T-cell (primary cell): Measurements from ENCODE around the gene CCDC157. TPM values are rescaled to one million over a fixed set of nuclear protein-coding genes. Genes with fewer than 3 reads are reported as not detected.

Source experiments
- ATAC-seq, 4 experiments: fragments of 200-7000 bp in 3 of 4; fragments of 150-1000 bp in 1 of 4; cut with Tn5 transposase; replicated peaks in 1 of 4; 1 replicate in 3 of 4; 2 replicates in 1 of 4; pipeline ENCODE4 v1.10.0; 2021; ENCODE audit warnings: moderate library complexity in 3 of 4, mild to moderate bottlenecking in 2 of 4, moderate number of reproducible peaks in 1 of 4
- CTCF ChIA-PET, 2 donors: fragments of 300-600 bp; sonication (Branson Sonifier 250); formaldehyde crosslinking; loops; one replicate each; lab custom pipeline; 2022; ENCODE audit warnings: antibody characterized with exemption in 2 of 2; lab: Charles Lee
- POLR2A ChIA-PET, 2 donors: fragments of 300-600 bp; sonication (Branson Sonifier 250); formaldehyde crosslinking; loops; one replicate each; lab custom pipeline; 2022; ENCODE audit warnings: antibody characterized with exemption in 2 of 2; lab: Charles Lee
- DNase-seq, 35 experiments: peaks; one replicate each; pipeline versions ENCODE4 v3.0.0 to v3.0.0-alpha.2; 2013 to 2023
- H3K27ac ChIP-seq: one replicate; pipeline ENCODE4 v1.5.1; 2013; ENCODE audit warnings: low read length
- H3K27me3 ChIP-seq, 2 experiments: replicated peaks in 1 of 2; 1 replicate in 1 of 2; 2 replicates in 1 of 2; pipeline versions ENCODE4 v1.6.1 to v1.7.0; 2013; ENCODE audit warnings: low read length in 1 of 2, mixed read lengths in 1 of 2; ENCODE audit not compliant: control insufficient read depth in 2 of 2, insufficient read depth in 2 of 2; ENCODE audit errors: extremely low read depth in 1 of 2
- H3K36me3 ChIP-seq, 2 donors: 1 replicate in 1 of 2; 2 replicates in 1 of 2; pipeline versions ENCODE4 v1.6.1 to v1.7.0; 2013; ENCODE audit warnings: low read length in 1 of 2; ENCODE audit not compliant: control insufficient read depth in 2 of 2, insufficient read depth in 1 of 2; ENCODE audit errors: extremely low read depth in 1 of 2
- H3K4me1 ChIP-seq, 2 experiments: 1 replicate in 1 of 2; 2 replicates in 1 of 2; pipeline versions ENCODE4 v1.6.1 to v1.7.0; 2013; ENCODE audit warnings: low read length in 2 of 2, mixed read lengths in 1 of 2; ENCODE audit not compliant: insufficient read depth in 2 of 2, control insufficient read depth in 1 of 2; ENCODE audit errors: extremely low read depth in 1 of 2
- H3K4me3 ChIP-seq, 2 donors: 1 replicate in 1 of 2; 2 replicates in 1 of 2; pipeline versions ENCODE4 v1.5.1 to v1.7.0; 2013; ENCODE audit warnings: mild to moderate bottlenecking in 2 of 2, low read length in 1 of 2, moderate library complexity in 1 of 2; ENCODE audit not compliant: control insufficient read depth in 1 of 2; ENCODE audit errors: extremely low read depth in 1 of 2
- H3K9me3 ChIP-seq: 2 replicates; pipeline ENCODE4 v1.7.0; 2013
- H3K27ac Mint-ChIP-seq, 2 donors: one replicate each; pipeline ENCODE4 v1.8.0; 2020 to 2021; ENCODE audit warnings: mild to moderate bottlenecking in 2 of 2, mixed read lengths in 2 of 2
- H3K27me3 Mint-ChIP-seq, 2 donors: one replicate each; pipeline ENCODE4 v1.8.0; 2021 to 2022; ENCODE audit warnings: mixed read lengths in 2 of 2
- H3K36me3 Mint-ChIP-seq: one replicate; pipeline ENCODE4 v1.8.0; 2021; ENCODE audit warnings: mixed read lengths
- H3K4me1 Mint-ChIP-seq, 3 donors: one replicate each; pipeline ENCODE4 v1.8.0; 2020 to 2022; ENCODE audit warnings: mixed read lengths in 3 of 3, mild to moderate bottlenecking in 1 of 3
- H3K4me3 Mint-ChIP-seq, 3 donors: one replicate each; pipeline ENCODE4 v1.8.0; 2020 to 2022; ENCODE audit warnings: mild to moderate bottlenecking in 3 of 3, mixed read lengths in 3 of 3, moderate library complexity in 3 of 3
- H3K9me3 Mint-ChIP-seq, 3 donors: one replicate each; pipeline ENCODE4 v1.8.0; 2020 to 2022; ENCODE audit warnings: mixed read lengths in 3 of 3
- WGBS: methylation state at CpG from one replicate; pipeline ENCODE4 v1.1.5; 2013; ENCODE audit warnings: missing lambda C conversion rate; ENCODE audit not compliant: insufficient coverage; 5-methylcytosine and 5-hydroxymethylcytosine counted together
- total RNA-seq, 35 experiments: library from RNA in 6 of 35; stranded (reverse) in 6 of 35; fragments of 120-200 nt in 1 of 35; gene quantifications; one replicate each; pipeline versions ENCODE4 v1.2.1 to v1.2.4 and lab custom pipeline; 2013 to 2026

The CCDC157 gene
- total RNA-seq, 5 donors from 2014 or later (not counting 1 experiment from before 2014, with no cell fraction given): 4.6 to 10.9 (median 5.1) TPM

DNA sequence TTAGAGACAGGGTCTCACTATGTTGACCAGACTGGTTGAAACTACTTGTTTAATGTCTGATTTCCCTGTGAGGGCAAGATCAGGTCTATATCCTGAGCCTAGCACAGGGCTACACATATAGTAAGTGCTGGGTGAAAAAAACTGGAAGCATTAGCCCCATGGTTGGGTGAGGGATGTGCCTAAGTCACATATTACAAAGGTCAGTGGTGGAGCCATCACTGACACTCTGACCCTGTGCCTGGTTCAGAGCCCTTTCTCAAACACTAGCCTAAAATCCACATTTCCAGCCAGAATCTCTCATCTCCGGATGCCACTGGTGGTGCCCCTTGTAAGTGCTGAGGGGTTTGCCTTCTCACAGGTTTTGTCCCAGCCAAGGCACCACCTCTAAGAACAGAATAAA lies 39.0 kb upstream of the CCDC157 start:
- Histone ChIP-seq H3K27me3 (no peaks in the 10 kb centered on the region), H3K4me3 (no peak overlapping the region), H3K4me1 (peaks cover 64 to 99% of the 10 kb centered on the region in 2 experiments), H3K27ac (peak overlapping the region; percentile 6), H3K36me3 (peaks cover 8 to 45% of the 10 kb centered on the region in 2 donors), H3K9me3 (no peaks in the 10 kb centered on the region)
- WGBS: no CpG with 5 or more reads among the region's 1 CpG
- peak overlapping the region in 1 of 3 donors; percentile 73 for H3K4me3 Mint-ChIP-seq
- no peaks in the 10 kb centered on the region for H3K27me3 Mint-ChIP-seq
- H3K4me1 Mint-ChIP-seq: peaks cover 92 to 95% (median 94%) of the 10 kb centered on the region in 3 donors
- H3K27ac Mint-ChIP-seq: peak overlapping the region; percentile 91
- H3K9me3 Mint-ChIP-seq: no peaks in the 10 kb centered on the region
- ChIA-PET POLR2A (interaction anchor here in 1 of 2 donors (0.7 kb wide), 1 partner anchor 14 kb away, joined by 3 read pairs; no protein-coding TSS in a partner anchor), CTCF (no interaction called here)
- no peak for ATAC-seq
- peaks cover 36% of the 10 kb centered on the region for H3K36me3 Mint-ChIP-seq
- DNase-seq: no peak

DNA sequence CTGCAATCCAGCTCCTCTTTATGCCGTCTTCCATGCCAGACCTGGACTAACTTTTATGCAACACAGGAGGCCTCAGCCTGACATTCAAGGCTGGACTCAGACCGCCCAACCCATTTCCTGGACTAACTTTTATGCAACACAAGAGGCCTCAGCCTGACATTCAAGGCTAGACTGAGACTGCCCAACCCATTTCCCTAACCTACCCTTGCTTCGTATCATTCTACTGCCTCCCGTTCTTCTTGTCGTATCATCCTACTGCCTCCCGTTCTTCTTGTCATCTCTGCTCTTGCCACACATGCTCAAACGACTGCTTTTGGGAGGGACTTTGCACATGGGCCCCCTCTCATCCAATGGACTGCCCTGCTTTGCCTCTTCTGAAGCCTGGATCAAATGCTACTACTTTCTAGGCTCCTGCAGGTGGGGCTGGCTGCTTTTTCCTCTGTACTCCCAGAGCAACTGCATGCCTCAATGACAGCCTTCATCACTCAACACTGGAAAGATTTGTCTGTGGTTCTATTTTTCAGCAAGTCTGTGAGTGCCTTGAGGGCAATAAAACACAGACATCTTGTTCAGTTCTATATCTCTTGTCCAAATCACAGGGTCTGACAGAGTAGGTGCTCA lies 37.9 kb upstream of the CCDC157 start:
- Mint-ChIP-seq H3K36me3 (peaks cover 36% of the 10 kb centered on the region), H3K27ac (peak overlapping the region; percentile 91), H3K4me1 (peaks cover 94 to 97% (median 96%) of the 10 kb centered on the region in 3 donors), H3K27me3 (no peaks in the 10 kb centered on the region), H3K9me3 (no peaks in the 10 kb centered on the region), H3K4me3 (peak overlapping the region in 1 of 3 donors; percentile 73)
- ChIA-PET CTCF (interaction anchor here in 1 of 2 donors (1.6 kb wide), 1 partner anchor 9 kb away, joined by 4 read pairs; no protein-coding TSS in a partner anchor), POLR2A (interaction anchor here in 1 of 2 donors (0.5 kb wide), 1 partner anchor 853 kb away, joined by 3 read pairs; no protein-coding TSS in a partner anchor)
- Histone ChIP-seq H3K4me1 (peaks cover 58 to 100% of the 10 kb centered on the region in 2 experiments), H3K9me3 (no peaks in the 10 kb centered on the region), H3K27me3 (no peaks in the 10 kb centered on the region), H3K36me3 (peaks cover 8 to 47% of the 10 kb centered on the region in 2 donors), H3K4me3 (no peak overlapping the region), H3K27ac (no peak overlapping the region)
- 80% methylated on average over 7 of the region's 7 CpGs for WGBS
- DNase-seq (no peak), ATAC-seq (peak in 1 of 4 experiments; percentile 44)

DNA sequence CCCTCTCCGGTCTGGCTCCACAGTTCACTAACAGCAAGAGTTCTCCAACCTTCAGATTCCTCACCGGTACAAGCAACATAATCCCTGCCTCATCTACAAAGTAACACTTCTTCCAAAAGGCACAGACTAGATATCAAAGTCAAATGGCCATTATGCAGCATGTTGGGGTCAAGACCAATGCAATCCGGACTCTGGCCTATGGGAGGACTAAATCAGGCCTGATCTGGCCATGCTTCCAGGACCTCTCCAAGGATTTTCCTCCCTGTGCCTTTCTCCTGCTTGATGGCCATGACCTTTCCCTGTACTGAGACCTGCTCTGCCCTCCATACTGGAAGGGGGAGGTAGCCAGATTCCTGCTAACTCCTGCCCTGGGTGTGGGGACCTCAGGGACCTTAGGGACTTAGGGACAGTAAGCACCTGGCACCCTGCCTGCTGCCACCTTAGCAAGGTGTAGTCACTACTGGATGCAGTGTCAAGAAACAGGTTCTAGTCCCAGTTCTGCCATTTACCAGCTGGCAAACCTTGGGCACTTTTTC lies 36.7 kb upstream of the CCDC157 start:
- Histone ChIP-seq H3K9me3 (no peaks in the 10 kb centered on the region), H3K4me1 (peaks cover 59 to 100% of the 10 kb centered on the region in 2 experiments), H3K4me3 (no peak overlapping the region), H3K36me3 (peaks cover 8 to 49% of the 10 kb centered on the region in 2 donors), H3K27me3 (no peaks in the 10 kb centered on the region), H3K27ac (no peak overlapping the region)
- Mint-ChIP-seq H3K9me3 (no peaks in the 10 kb centered on the region), H3K4me3 (peak overlapping the region in 1 of 3 donors; percentile 73), H3K36me3 (peaks cover 35% of the 10 kb centered on the region), H3K27ac (peak overlapping the region; percentile 91), H3K4me1 (peaks cover 94 to 97% (median 96%) of the 10 kb centered on the region in 3 donors), H3K27me3 (no peaks in the 10 kb centered on the region)
- POLR2A ChIA-PET: no interaction called here
- CTCF ChIA-PET: no interaction called here
- ATAC-seq (no peak), DNase-seq (no peak)
- 97% methylated on average over 3 of the region's 3 CpGs for WGBS

- Mint-ChIP-seq H3K27me3 (no peaks in the 10 kb centered on the region), H3K36me3 (peaks cover 31% of the 10 kb centered on the region), H3K4me3 (peak overlapping the region in 1 of 3 donors; percentile 73), H3K9me3 (no peaks in the 10 kb centered on the region), H3K27ac (peak overlapping the region; percentile 91), H3K4me1 (peaks cover 87 to 93% (median 92%) of the 10 kb centered on the region in 3 donors)
- CTCF ChIA-PET: interaction anchor here in 1 of 2 donors (0.7 to 1.6 kb wide), 2 partner anchors 11 to 956 kb away, joined by 3 read pairs; no protein-coding TSS in a partner anchor
- H3K27ac ChIP-seq: peak overlapping the region; percentile 33
- no peaks in the 10 kb centered on the region for H3K9me3 ChIP-seq
- DNase-seq (no peak), ATAC-seq (no peak)
- no peaks in the 10 kb centered on the region for H3K27me3 ChIP-seq
- peaks cover 53 to 98% of the 10 kb centered on the region in 2 experiments for H3K4me1 ChIP-seq
- POLR2A ChIA-PET: interaction anchor here in 1 of 2 donors (0.7 kb wide), 1 partner anchor 94 kb away, joined by 4 read pairs; no protein-coding TSS in a partner anchor
- H3K4me3 ChIP-seq: no peak overlapping the region
- WGBS: no CpG with 5 or more reads among the region's 2 CpGs
- H3K36me3 ChIP-seq: peaks cover 8 to 45% of the 10 kb centered on the region in 2 donors
Measured at GRCh38 chr22:30321461-30321860, 35.3 kb upstream of the CCDC157 start.

DNA sequence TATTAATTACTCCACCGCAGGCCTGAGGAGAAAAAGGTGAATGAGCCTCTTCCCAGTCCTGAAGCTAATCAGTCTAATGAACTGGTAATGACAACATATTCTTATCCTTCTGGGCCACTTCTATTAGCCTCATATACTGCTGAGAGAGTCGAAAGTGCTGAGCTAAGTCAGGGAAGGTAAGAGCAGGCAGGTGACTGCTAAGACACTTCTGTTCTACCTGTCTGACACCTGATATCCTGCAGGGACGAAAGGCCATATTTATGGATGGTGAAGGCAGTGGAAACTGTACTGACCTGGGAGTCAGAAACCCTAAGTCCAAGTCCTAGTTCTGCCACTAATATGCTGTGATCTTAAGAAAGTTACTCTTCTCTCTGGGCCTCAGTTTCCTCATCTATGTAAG lies 33.6 kb upstream of the CCDC157 start:
- H3K4me3 ChIP-seq: no peak overlapping the region
- ATAC-seq: no peak
- H3K27ac ChIP-seq: no peak overlapping the region
- Mint-ChIP-seq H3K36me3 (peaks cover 25% of the 10 kb centered on the region), H3K4me1 (peaks cover 81 to 87% (median 86%) of the 10 kb centered on the region in 3 donors), H3K9me3 (no peaks in the 10 kb centered on the region), H3K27ac (peak overlapping the region; percentile 90 to 91), H3K4me3 (peak overlapping the region; percentile 13 to 87 (median 82)), H3K27me3 (no peaks in the 10 kb centered on the region)
- ChIA-PET CTCF (interaction anchor here (0.9 to 2.3 kb wide), 6 partner anchors 14 to 126 kb away, joined by 3 to 14 read pairs (median 4); partner anchors contain the start of gene CASTOR1 (in 1 of the 2)), POLR2A (interaction anchor here in 1 of 2 donors (0.6 to 1.7 kb wide), 3 partner anchors 9 to 16 kb away, joined by 3 to 5 read pairs (median 5); no protein-coding TSS in a partner anchor)
- no peaks in the 10 kb centered on the region for H3K27me3 ChIP-seq
- WGBS: 80% methylated on average over 2 of the region's 3 CpGs
- no peaks in the 10 kb centered on the region for H3K9me3 ChIP-seq
- no peak for DNase-seq
- peaks cover 54 to 89% of the 10 kb centered on the region in 2 experiments for H3K4me1 ChIP-seq
- peaks cover 8 to 34% of the 10 kb centered on the region in 2 donors for H3K36me3 ChIP-seq
